Embryonic facial prominence (tissue), 1 donor: ENCODE measurements around the gene UAP1L1.
A peak's percentile ranks its signal among the peaks of the same experiment; 100 is the strongest.
"Not testable (repeated sequence)": the region's sequence is repeated elsewhere in the genome, so short reads cannot be mapped to it uniquely, and the experiment has no call there.

Experiments
- DNase-seq: peaks from one replicate; pipeline ENCODE4 v3.0.0-alpha.2; 2016; ENCODE audit errors: extremely low spot score

The UAP1L1 gene

DNA sequence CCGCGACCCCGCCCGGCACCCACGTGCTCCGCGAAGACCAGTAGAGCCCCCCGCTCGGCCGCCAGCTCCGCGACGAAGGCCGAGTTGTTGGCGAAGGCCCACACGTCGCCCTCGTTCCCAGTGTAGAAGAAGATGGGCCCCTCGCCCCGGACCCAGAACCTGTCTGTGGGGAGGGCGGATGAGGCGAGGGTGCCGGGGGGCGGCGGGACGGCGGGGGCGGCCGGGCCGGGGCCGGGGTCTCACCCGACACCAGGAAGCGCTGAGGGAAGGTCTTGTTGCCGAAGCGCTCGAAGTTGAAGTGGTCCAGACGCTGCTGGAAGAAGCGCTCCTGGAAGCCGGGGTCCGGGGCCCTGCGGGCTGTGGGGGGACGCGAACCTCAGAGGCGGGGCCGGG lies 36.9 kb downstream of the UAP1L1 start:
- DNase-seq, result no peak

DNA sequence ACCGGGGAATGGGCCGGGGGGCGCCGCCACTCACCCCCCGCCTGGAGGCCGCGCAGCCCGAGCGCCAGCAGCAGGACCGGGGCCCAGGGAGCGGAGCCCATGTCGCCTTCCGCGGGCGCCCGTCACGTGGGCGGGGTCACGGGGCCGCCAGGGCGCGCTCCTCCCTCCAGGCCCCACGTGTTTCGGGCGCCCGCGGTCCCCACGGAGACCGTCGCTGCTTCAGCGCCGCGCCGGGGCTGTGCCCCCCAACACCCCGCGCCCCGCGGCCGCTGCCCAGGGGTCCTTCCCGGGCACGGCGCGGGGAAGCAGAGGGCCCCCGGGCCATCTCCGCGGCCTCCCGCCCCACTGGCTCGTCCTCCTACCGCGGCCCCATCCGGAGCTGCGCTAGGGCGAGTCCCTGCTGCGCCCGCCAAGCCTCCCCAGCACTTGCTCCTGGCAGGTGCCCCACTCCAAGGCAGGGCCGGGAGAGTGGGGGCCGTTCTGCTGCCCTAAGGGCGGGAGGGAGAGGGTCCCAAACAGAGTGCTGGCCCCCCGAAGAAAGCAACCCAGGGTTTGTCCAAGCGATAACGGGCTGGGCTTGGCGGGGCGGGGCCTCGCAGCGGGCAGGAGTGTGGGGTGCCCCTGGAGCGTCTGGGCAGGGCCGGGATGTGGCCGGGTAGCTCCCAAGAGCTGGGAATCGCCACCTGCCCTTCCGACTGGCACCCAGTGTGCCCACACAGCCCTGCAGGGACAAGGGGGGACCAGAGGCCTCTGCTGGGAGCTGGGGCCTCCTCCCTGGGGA lies 37.5 kb downstream of the UAP1L1 start, which contains the start of gene DPP7:
Gene DPP7, minus strand, starts transcription at position 121 of the 781 bp plus-strand sequence. Its CDS starts 20 bp downstream, at position 101.
- no peak for DNase-seq

DNA sequence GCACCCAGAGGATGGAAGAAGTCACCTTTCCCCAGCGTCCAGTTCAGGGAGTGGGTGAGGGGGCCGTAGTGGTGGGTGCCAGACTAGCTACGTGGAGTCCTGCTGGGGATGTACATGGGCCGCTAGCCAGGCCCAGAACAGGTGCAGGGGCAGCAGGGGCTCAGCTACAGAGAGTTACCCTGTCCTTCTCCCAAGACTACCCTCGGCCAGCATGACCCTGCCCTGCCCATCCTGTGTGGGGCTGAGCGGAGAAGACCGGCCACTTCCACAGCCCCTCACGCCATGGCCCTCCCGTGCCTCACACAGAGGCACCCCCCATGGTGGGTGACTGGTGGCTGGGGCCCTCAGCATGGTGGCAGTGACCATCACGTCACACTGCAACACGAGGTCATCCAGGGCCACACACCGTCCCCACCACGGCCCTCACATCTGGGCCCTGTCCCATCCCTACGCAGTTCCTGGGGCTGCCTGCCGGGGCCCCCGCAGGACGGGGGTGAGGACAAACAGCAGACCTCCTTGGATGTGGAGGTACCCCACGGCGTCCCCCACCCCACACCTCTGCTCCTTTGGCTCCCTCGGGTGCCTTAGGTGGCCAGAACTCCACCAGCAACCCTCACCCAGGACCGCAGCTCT lies 38.2 kb downstream of the UAP1L1 start:
- no peak for DNase-seq

DNA sequence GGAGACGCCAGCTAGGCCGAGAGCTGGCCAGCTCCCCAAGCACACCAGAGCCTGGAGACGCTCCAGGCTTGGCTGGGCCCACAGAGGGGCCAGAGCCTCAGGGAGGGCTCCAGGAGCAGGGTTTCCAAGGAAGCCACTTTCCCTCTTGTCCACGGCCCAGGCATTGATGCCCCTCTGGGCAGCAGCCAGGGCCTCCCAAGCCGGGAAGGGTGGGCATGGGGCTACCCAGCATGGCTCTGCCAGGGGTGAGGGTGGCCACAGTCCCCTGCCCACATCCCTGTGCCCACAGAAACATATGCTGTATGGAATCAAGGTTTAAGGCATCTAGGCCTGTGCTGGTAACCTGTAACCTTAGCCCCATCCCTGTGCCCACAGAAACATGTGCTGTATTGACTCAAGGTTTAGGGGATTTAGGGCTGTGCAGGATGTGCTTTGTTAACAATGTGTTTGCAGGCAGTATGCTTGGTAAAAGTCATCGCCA lies 38.8 kb downstream of the UAP1L1 start:
- DNase-seq, result no peak

DNA sequence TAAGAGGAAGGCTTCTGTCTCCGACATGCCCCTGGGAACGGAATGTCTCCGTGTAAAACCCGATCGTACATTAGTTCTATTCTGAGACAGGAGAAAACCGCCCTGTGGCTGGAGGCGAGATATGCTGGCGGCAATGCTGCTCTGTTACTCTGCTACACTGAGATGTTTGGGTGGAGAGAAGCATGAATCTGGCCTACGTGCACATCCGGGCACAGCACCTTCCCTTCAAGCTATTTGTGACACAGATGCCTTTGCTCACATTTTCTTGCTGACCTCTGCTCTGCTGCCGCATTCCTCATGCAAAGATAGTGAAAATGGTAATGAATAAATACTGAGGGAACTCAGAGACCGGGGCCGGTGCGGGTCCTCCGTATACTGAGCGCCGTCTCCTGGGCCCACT lies 39.4 kb downstream of the UAP1L1 start:
- DNase-seq, result no peak

DNA sequence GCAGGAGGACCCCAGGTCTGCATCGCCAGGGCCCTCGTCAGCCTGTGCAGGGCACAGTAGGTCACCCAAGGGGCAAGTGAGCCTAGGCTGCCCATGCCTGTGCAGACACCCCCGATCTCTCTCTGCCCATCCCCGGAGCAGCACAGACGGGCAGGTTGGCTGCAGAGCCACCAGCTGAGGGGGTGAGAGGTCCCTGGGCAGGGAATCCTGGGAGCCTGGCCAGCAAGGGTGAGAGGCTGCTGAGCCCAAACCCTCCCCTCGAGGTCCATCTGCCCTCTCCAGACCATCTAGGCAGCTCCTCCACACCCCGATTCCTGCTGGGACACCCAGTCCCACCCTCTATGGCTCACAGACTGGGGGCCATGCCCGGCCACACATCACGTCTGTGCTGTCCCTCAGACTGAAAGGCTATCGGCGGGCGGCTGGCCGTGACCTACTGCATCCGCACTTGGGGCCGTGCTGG lies 40.0 kb downstream of the UAP1L1 start:
- DNase-seq, result no peak

DNA sequence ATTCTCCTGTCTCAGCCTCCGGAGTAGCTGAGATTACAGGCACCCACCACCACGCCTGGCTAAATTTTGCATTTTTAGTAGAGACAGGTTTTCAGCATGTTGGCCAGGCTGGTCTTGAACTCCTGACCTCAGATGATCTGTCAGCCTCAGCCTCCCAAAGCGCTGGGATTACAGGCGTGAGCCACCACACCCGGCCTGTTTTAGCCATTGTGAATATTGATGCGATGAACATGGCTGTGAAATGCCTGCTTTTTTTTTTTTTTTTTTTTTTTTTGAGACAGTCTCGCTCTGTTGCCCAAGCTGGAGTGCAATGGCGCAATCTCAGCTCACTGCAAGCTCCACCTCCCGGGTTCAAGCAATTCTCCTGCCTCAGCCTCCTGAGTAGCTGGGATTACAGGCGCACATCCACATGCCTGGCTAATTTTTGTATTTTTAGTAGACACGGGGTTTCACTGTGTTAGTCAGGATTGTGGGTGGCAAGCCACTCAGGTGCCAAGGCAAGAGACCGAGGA lies 40.8 kb downstream of the UAP1L1 start:
- DNase-seq, result not testable (repeated sequence)

DNA sequence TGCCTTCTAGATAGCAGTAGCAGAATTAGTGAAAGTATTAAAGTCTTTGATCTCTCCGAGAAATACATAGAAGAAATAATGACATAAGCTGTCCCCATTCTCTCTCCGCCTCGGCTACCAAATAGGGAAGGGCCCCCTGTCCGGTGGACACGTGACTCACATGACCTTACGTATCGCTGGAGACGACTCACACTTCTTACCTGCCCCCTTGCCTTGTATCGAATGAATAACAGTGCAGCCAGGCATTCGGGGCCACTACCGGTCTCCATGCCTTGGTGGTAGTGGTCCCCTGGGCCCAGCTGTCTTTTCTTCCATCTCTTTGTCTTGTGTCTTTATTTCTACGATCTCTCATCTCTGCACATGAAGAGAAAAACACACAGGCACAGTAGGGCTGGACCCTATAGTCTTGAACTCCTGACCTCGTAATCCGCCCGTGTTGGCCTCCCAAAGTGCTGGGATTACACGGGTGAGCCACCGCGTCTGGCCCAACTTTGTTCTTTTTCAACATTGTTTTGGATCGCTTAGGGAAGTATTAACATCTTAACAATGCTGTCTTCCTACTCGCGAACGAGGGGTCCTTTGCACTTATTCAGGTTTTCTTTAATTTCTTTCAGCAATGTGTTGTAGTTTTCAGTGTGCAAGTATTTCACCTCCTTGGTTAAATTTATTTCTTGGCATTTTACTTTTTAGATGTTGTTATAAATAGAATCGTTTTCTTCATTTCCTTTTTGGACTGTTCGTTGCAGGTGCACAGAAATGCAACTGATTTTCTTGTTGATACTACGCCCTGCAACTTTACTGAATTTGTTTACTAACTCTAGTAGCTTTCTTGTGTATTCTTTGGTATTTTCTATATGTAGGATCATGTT lies 44.8 kb downstream of the UAP1L1 start:
- DNase-seq, result not testable (repeated sequence)

DNA sequence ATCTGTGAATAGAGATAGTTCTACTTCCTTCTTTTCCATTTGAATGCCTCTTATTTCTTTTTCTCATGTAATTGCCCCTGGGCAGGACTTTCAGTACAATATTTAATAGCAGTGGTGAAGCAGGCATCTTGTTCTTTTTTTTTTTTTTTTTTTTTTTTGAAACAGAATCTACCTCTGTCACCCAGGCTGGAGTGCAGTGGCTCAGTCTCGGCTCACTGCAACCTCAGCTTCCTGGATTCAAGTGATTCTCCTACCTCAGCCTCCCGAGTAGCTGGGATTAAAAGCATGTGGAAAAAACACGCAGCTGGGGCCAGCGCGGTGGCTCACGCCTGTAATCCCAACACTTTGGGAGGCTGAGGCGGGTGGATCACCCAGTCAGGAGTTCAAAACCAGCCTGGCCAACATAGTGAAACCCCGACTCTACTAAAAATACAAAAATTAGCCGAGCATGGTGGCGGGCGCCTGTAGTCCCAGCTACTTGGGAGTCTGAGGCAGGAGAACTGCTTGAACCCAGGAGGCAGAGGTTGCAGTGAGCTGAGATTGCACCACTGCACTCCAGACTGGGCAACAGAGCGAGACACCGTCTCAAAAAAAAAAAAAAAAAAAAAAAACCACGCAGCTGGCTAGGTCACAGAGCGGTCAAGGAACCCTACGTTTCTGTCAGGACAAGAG lies 45.6 kb downstream of the UAP1L1 start:
- not testable (repeated sequence) for DNase-seq

DNA sequence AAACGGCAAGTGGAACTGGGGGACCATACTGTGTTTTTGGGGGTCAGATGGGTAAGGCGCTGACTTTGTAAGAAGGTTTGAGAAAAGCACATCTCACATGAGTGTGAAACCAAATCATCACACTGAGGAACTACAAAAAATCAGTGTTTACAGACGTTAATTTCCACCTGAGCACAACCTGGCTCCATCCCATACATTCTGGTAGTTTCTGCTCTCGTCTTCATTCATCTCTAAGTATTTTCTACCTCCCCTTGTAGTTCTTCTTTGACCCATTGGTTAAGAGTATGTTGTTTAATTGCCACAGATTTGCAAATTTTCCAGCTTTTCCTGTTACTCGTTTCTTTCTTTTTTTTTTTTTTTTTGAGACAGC lies 46.1 kb downstream of the UAP1L1 start:
- DNase-seq, result no peak

DNA sequence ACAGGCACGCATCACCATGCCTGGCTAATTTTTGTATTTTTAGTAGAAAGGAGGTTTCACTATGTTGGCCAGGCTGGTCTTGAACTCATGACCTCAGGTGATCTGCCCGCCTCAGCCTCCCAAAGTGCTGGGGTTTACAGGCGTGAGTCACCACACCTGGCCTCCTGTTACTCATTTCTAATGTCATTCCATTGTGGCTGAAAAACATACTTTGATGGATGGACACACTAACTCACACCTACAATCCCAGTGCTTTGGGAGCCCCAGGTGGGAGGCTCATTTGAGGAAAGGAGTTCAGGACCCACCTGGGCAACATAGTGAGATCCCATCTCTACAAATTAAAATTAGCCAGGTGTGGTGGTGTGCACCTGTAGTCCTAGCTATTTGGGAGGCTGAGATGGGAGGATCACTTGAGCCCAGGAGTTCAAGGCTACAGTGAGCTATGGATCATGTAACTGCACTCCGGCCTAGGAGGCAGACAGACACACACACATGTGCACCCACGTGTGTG lies 46.7 kb downstream of the UAP1L1 start:
- not testable (repeated sequence) for DNase-seq

DNA sequence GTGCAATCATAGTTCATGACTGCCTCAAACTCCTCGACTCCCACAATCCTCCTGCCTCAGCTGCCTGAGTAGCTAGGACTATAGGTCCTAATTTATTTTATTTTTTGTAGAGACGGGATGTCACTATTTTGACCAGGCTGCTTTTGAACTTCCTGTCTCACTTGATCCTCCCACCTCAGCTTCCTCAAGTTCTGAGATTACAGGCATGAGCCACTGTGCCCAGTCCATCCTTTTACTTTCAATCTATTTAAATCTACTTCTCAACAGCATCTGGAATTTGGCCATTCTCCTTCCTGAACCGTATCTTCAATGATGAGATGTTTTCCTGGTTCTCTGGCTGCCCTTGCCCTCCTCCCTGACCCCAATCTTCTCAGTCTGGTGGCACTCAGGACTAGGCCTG lies 49.5 kb downstream of the UAP1L1 start:
- no peak for DNase-seq

DNA sequence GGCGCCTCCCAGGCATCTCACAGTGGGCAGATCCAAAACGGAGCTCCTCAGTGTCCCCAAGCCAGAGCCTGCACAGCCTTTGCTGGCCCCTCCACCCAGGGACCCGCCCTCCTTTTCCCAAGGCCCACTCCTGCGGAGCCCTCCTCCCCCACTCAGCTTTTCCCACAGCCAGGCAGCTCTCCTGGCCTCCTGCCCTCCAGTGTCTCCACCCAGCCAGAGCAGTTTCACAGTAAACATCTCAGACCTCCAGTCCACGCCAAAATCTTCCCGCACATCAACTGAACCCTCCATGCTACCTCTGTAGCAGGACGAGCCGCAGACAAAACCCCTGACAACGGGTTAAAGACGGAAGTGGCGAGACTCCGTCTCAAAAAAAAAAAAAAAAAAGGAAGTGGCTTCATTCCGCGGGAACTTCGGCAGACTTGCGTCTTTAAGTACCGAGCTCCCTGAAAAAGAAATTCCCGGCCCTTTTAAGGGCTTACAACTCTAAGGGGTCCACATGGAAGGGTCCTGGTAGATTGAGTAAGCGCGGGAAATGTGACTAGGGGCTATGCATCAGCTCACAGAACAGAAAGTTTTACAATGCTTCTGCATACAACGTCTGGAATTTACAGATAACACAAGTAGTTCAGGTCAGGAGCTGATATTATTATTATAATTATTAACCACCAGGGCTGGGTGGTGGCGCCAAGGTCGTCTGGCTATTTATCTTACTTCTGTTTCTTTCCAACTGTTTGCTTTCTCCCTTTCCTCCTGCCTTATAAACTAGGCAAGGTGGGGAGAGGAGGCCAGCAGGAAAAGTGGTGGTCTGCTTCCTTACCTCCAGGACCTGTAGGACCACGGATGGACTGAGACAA lies 50.2 kb downstream of the UAP1L1 start:
- no peak for DNase-seq

DNA sequence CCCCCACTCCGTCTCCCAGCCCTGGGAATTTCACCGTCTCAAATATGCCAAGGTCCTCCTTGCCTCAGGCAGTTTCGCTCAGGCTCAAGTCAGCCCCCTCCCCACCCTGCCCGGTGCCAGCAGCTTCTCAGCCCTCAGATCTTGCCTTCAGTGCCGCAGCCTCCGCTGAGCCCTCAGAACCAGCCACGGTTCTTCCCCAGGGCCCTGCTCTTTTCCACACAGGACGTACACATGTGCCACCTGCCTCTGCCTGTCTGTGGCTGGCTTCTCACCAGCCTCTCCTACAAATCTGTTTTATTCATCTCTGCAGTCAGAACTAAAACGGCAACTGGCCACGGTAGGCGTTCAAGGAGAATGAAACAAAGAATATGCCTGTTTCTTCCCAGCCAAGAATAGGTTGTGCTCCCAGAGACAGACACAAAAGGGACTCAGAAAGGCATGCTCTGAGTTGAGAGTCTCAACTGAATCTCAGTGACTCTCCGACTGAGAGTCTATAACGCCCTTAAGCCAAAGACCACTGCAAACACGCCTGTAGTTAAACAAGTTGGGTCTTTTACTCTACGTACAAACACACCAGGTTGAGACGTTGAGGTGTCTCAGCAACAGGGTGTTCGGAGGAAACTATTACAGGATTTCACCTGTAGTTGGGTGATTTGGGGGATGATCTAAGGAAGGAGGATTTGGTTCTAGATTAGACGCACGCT lies 51.0 kb downstream of the UAP1L1 start:
- DNase-seq, result no peak

DNA sequence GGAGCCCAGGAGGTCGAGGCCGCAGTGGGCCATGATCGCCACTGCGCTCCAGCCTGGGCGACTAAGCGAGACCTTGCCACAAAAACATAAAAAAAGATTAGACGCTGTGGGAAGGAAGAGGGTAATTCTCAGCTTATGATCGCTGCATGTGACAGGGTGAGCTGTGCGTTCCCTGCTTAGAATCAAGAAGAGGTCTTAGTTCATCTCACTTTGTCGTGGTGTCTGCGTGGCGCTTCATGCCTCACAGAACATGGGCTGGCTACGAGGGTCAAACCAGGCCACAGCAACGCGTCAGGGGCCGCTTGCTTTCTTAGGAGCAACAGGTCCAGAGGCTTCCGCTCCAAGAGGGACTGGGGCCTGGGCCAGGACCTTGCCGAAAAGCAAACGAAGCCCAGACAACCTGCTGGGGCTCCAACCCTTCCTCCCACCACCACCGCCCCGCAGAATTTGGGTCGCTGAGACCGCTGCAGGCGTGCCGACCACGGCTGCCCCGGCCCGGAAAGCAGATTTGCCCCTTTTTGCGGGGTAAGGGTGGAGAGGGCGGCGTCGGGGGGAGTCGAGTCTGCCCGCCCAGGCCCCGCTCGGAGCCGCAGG lies 51.6 kb downstream of the UAP1L1 start:
- DNase-seq, result no peak

DNA sequence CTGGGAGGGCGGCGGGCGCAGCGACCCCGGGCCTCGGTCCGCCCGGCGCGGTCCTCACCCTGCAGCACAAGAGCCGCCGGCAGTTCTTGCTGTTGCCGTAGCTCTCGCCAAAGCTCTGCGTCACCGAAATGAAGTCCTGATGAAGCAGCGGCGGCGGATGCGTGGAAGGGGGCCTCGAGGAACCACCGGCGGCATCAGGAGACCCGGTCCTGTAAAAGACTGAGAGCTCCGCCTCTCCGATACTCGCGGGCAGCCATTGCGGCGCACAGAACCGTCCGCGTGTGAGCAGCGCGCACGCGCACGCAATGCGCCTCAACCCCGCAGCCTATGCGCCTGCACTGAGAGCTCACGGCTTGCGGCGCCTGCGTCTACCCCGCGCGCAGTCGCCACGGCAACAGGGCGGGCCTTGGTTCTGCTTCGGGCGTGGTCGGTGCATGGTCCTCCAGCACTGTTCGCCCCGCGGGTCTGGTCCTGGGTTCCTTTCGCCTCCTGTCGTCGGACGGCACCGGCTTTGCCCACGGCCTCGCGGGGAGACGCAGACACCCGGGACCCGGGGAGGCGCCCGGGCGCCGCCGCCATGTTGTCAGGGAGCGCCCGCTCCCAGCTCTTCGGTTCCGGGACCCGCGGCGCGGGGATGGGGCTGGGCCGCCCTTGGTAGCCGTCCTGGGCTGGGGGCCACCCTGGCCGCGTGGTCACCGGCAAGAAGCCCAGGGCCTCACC lies 52.3 kb downstream of the UAP1L1 start:
- peak; percentile 74 for DNase-seq

DNA sequence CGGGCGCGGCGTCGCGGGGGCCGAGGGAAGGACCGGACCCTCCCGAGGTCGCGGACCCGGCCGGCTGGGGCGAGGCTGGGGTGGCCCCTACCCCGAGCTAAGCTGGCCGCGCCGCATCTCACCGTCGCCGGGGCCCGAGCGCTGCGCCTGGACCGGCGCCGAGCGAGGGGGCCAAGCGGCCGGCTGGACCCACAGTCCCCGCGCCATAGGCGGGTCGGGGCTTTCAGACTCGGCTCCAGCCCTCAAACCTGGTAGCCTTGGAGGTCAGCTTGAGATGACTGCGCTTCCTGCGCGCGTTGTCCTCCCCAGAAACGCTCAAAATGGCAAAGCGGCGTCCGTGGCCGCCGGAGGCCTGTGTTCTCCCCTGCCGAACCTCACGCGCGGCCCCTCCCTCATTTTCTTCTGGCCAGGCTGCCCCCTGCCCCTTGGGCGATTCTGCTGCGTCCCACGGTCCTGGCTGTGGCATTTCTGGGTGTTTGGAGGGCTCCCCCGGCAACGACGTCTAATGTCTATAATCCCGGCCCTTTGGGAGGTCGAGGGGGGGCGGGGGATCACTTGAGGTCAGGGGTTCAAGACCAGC lies 52.9 kb downstream of the UAP1L1 start:
- no peak for DNase-seq
